Measurements from ENCODE around the gene NUDT8.
A peak's percentile ranks its signal among the peaks of the same experiment; 100 is the strongest.
"Not testable (repeated sequence)": the region's sequence is repeated elsewhere in the genome, so short reads cannot be mapped to it uniquely, and the experiment has no call there.

Gene NUDT8

GRCh38 chr11:67641338-67642172 is 11.8 kb upstream of the NUDT8 start:
- no peak for DNase-seq

DNA sequence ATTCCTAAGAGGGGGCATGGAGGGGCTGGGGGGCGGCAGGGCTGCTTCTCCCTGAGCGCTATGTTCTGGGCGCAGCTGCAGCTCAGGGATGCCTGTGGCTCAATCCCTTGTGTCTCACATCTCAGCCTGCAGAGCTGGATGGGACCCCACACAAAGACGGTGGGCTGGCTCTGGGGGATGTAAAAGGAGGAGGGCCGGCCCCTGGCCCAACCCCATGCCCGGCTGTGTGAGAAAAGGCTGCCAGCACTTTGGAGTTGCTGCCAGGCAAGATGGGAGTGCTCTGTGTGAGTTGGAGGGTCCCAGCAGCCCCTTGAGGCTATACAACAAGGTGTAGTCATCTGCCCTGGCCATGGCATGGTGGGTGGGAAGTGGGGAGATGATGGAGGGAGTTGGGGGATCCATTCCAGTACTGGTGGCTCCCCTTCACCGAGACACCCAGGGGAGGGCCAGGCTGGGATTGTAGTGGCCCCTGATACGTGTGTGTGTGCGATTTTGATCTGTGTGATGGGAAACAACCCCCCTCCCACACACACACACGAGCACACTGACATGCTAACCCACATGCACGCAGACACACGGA is 11.1 kb upstream of the NUDT8 start:
- no peak for DNase-seq

- peak; percentile 70 for DNase-seq
These were observed 10.5 kb upstream of the NUDT8 start for GRCh38 chr11:67640021-67640757.

DNA sequence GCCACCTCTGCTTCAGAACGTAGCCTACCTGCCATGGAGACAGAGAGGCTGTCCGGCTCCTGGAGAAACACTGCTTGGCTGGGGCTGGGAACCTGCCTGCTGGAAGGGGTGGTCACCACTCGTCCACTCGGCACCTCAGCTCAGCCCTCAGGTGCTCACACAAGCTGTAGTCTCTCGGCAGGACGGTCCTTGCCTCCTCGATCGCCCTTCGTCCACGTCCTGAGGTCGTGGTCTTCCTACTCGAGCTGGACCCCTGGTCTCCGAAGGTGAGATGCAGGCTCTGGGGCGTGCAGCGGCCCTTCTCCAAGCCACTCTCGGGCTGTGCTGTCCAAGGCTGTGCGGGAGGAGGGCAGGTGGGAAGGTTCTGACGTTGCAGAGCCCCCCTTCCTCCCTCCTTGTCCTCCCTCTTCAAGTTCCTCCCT is 9.7 kb upstream of the NUDT8 start, which contains the start of gene TBX10:
TSS of gene TBX10 (minus strand) at position 326 of the 422 bp plus-strand sequence. CDS start at position 35, 291 bp downstream.
- no peak for DNase-seq

DNA sequence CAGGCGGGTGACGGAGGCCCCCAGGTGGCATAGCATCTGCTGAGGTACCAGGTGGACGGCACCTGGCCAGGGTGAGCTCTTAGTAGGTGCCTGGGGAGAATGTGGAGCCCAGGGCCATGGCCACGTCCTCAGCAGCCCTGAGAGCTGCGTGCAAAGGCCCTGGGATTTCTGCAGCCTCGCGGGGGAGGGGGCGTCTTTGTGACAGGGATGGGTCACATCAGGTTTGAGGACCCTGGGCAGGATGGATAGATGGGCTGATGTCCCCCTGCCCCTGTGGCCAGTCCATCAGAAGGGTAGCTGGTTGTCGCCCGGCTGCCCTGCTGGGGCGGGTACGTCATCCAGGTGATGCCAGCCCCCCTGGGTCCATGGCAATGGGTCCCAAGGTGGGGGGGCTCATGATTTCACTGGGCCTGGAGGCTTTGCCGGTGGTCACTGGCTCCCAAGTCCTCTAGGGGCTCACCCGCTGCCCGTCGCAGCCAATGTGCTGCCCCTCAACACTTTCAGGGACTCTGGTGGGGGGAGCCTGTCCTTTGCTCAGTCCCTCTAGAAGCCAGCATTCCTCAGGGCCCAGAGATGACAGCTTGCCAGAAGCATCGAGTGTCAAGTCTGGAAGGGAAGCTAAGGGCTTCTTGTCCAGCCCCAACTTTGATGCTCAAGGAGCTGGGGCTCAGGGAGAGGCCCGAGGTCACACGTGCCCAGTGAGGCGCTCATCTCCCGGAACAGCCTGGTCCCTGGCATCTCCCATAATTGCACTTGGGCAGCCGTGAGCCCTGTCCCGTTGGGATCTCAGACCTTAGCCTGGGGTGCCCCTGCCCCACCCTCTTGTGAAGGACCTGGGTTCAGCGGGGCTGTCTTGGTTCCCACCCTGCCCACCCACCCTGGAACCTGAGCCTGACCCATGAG is 9.0 kb upstream of the NUDT8 start:
- no peak for DNase-seq

- DNase-seq: not testable (repeated sequence)
These were observed 7.7 kb upstream of the NUDT8 start for GRCh38 chr11:67637441-67637840.

DNA sequence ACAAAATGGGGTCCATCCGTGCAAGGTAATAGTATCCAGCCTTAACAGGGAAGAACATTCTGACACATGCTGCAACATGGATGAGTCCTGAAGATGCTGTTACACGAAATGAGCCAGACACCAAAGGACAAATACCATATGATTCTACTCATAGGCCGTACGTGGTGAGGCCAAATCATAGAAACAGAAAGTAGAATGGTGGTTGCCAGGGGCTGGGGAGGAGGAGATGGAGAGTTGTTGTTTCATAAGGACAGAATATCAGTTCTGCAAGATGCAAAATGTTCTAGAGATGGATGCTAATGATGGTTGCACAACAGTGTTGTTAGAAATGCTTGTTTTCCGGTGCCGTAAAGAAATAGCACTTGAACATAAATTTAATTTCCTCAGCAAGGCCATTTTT is 7.2 kb upstream of the NUDT8 start:
- DNase-seq: no peak

DNA sequence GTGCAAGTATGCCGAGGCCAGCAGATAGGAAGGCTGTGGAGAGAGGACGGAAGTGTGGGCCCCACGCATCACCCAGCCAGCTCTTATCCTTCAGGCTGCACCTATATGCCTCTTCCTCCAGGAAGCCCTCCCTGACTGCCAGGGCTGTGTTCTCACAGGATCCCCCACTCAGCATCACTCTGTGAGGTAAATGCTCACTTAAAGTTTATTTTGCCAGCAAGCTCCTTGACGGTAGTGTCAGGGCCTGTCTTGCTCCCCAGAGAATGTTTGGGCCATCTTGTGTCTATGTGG is 5.4 kb upstream of the NUDT8 start:
- DNase-seq: no peak

DNA sequence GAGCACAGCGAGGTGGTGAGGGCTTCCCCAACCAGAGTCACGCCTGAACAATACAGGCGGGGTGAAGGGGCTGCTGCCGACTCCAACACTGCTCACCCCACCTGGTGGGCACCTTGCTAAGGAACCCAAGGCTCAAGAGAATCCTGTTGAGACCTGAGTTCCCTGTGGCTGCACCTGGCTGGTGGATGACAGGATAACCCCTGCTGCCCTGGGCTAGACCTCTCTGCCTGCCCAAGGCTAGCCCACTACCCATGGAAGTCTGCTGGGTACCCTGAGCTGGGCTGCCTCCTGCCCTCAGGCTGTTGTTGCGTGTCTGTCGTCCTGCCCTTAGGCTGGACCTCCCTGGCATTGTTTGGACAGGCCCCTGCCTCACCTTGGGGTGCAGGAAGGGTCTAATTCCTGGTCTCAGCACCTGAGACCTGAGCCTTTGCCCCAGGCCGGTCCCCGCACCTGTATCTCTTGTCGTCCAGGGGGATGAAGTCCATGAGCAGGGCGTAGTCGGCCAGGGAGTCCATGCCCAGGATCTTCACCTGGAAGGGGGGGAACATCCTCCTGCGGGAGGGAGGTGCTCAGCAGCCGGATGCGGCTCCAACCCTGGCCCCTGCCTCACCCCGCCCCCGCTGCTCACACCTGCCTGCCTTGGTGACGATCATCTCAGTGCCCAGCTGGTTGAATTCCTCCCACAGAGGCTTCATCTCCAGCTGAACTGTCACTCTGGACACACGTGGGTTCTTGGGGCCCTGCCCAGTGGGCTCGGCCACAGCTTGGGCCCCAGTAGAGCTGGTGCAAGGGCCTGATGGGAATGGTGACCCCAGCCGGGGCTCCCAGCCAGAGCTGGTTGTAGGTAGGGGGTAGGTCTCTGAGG is 4.9 kb upstream of the NUDT8 start:
- DNase-seq: no peak

- no peak for DNase-seq
These were observed 4.1 kb upstream of the NUDT8 start for GRCh38 chr11:67633758-67634365.

- DNase-seq: no peak
These were observed 3.4 kb upstream of the NUDT8 start for GRCh38 chr11:67632982-67633755.

- no peak for DNase-seq
These were observed 2.6 kb upstream of the NUDT8 start for GRCh38 chr11:67632175-67632981.

DNA sequence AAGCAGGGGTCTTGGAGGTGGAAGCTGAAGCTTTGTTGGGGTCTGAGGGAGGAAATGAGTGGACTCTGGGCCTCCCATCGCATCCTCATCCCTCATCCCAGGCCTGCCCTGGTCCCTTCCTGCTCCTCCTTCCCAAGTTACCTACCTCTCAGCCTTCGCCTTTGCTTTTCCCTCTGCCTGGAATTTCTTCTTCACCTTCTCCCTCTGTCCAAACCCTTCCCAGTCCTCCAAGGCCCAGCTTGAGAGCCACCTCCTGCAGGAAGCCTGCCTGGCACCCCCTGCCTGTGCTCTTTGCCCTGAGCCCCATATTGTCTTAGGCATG is 2.1 kb upstream of the NUDT8 start:
- no peak for DNase-seq

DNA sequence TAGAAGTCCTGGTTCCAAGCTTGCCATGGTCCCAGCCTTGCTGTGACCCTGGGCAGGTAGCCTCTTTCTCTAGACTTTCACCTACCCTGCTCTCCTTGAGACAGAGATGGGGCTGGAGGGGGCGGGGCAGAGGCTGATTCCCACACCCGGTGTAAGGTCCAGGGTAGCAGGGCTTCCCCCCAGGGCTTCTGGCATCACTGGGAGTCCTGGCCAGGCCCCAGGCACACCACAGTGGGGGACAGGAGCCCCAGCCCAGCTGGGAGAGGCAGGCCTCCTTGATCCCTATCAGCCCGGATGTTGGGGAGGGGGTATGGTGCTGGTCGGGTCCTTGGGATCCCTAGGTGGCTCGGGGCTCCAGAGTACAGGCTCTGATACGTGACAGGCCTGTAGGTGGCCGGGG is 1.7 kb upstream of the NUDT8 start:
- DNase-seq: no peak

DNA sequence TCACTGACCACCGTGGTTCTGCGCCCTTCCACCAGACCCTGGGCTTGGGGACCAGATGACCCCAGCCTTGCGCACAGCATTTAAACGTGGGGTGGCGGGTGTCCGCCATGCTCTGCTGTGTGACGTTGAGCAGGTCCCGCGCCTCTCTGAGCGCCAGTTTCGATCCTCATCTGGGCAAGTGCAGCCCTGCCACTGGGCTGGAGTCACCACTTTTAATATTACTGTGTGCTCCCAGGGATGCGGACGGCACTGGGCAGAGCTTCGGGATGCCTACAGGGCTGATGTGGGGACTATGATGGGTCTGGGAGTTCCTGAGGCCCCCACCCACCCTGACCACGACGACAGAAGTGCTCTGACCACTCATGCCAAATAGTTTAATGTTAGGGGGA is 1.2 kb upstream of the NUDT8 start:
- no peak for DNase-seq

GRCh38 chr11:67630228-67630942 is 648 bp upstream of the NUDT8 start:
- DNase-seq: peak; percentile 96

GRCh38 chr11:67628710-67629385 is 889 bp downstream of the NUDT8 start:
- DNase-seq: no peak

- DNase-seq: no peak
These were observed 1.7 kb downstream of the NUDT8 start for GRCh38 chr11:67627812-67628624.
